Measurements from ENCODE around the gene POLR3C. TPM values are rescaled to one million over a fixed set of nuclear protein-coding genes. Genes with fewer than 3 reads are reported as not detected.
A peak's percentile ranks its signal among the peaks of the same experiment; 100 is the strongest.

POLR3C gene
- total and polyA plus RNA-seq, 11 donors: 5.9 to 22.4 (median 15.1) TPM

GRCh38 chr1:145893306-145894055 is 69.5 kb downstream of the POLR3C start:
- no peak for TF ChIP-seq CTCF (IDR thresholded peaks at IDR 0.05)
- no peak for TF ChIP-seq POLR2A (IDR thresholded peaks at IDR 0.05)
- intact Hi-C loops (cut with DNase I): loop anchor here in 9 of 10 donors (2.0 to 10.0 kb wide), 6 partner anchors 15 to 121 kb away; partner anchors contain the start of gene ITGA10 (in 1 of the 9)

More at GRCh38 chr1:145893306-145894055, 69.5 kb downstream of the POLR3C start:
- H3K9me3 ChIP-seq: no peaks in the 10 kb centered on the region
- ATAC-seq (no peak), DNase-seq (no peak)
- no peaks in the 10 kb centered on the region for H3K36me3 ChIP-seq
- H3K27ac ChIP-seq: peak overlapping the region in 10 of 12 donors; percentile 77 to 91 (median 83)
- 91 to 94% (median 93%) methylated on average over 7 of the region's 7 CpGs for WGBS, 4 donors
- H3K27me3 ChIP-seq: no peaks in the 10 kb centered on the region
- peaks cover 3 to 29% (median 23%) of the 10 kb centered on the region in 12 donors for H3K4me1 ChIP-seq
- H3K4me3 ChIP-seq: no peak overlapping the region

Small RNAs within 50 kb of the gene (microRNA-seq; reads per million reads assigned to microRNA genes)
- gene MIR6736: 0 to 0.21 (median 0.03) reads per million in 4 donors

Other genes starting within 250 kb of the POLR3C start
- 10 to 100 TPM in 6 of 9 donors, 1 to 10 TPM in 3; 7.4 to 16.1 (median 10.8) TPM for gene GPR89A, start 216.2 kb upstream of the POLR3C start, total RNA-seq
- 10 to 100 TPM in 1 of 2 donors, 1 to 10 TPM in 1; 6.2 to 17.1 TPM for gene GPR89A, start 216.2 kb upstream of the POLR3C start, polyA plus RNA-seq
- gene PDZK1, start 116.8 kb upstream of the POLR3C start, total RNA-seq: under 1 TPM in 3 of 9 donors, not detected in 6; 0.20 to 0.25 (median 0.20) TPM
- gene PDZK1, start 116.8 kb upstream of the POLR3C start, polyA plus RNA-seq: under 1 TPM; 0.07 to 0.57 TPM
- under 1 TPM in 2 of 9 donors, not detected in 7; 0.64 to 0.79 TPM for gene CD160, start 104.7 kb upstream of the POLR3C start, total RNA-seq
- gene CD160, start 104.7 kb upstream of the POLR3C start, polyA plus RNA-seq: not detected
- gene RNF115, start 105 bp upstream of the POLR3C start, total RNA-seq: 10 to 100 TPM; 41.4 to 76.5 (median 52.0) TPM
- gene RNF115, start 105 bp upstream of the POLR3C start, polyA plus RNA-seq: 10 to 100 TPM; 20.5 to 29.4 TPM
- 10 to 100 TPM in 1 of 9 donors, 1 to 10 TPM in 8; 1.7 to 10.9 (median 4.3) TPM for gene NUDT17, start 21.4 kb downstream of the POLR3C start, total RNA-seq
- 1 to 10 TPM in 1 of 2 donors, under 1 TPM in 1; 0.71 to 3.4 TPM for gene NUDT17, start 21.4 kb downstream of the POLR3C start, polyA plus RNA-seq
- 10 to 100 TPM; 14.2 to 25.8 (median 15.6) TPM for gene PIAS3, start 34.9 kb downstream of the POLR3C start, total RNA-seq
- gene PIAS3, start 34.9 kb downstream of the POLR3C start, polyA plus RNA-seq: 10 to 100 TPM; 14.2 to 31.0 TPM
- 1 to 10 TPM in 2 of 9 donors, under 1 TPM in 7; 0.29 to 1.4 (median 0.51) TPM for gene ANKRD35, start 61.7 kb downstream of the POLR3C start, total RNA-seq
- 1 to 10 TPM in 1 of 2 donors, under 1 TPM in 1; 0.50 to 1.5 TPM for gene ANKRD35, start 61.7 kb downstream of the POLR3C start, polyA plus RNA-seq
- 1 to 10 TPM in 7 of 9 donors, under 1 TPM in 2; 0.81 to 5.4 (median 1.3) TPM for gene ITGA10, start 85.8 kb downstream of the POLR3C start, total RNA-seq
- gene ITGA10, start 85.8 kb downstream of the POLR3C start, polyA plus RNA-seq: 1 to 10 TPM; 2.4 to 2.6 TPM
- 10 to 100 TPM; 17.7 to 27.5 (median 24.5) TPM for gene PEX11B, start 94.5 kb downstream of the POLR3C start, total RNA-seq
- gene PEX11B, start 94.5 kb downstream of the POLR3C start, polyA plus RNA-seq: 10 to 100 TPM; 19.6 to 29.8 TPM
- gene RBM8A, start 103.3 kb downstream of the POLR3C start, total RNA-seq: 100 to 1,000 TPM in 1 of 9 donors, 10 to 100 TPM in 8; 58.7 to 100 (median 75.7) TPM
- gene RBM8A, start 103.3 kb downstream of the POLR3C start, polyA plus RNA-seq: 100 to 1,000 TPM in 1 of 2 donors, 10 to 100 TPM in 1; 57.9 to 186 TPM
- gene LIX1L, start 133.8 kb downstream of the POLR3C start, total RNA-seq: 10 to 100 TPM; 21.7 to 31.5 (median 26.4) TPM
- 10 to 100 TPM in 1 of 2 donors, 1 to 10 TPM in 1; 7.0 to 13.4 TPM for gene LIX1L, start 133.8 kb downstream of the POLR3C start, polyA plus RNA-seq
- 1 to 10 TPM; 1.0 to 3.5 (median 1.7) TPM for gene ANKRD34A, start 140.4 kb downstream of the POLR3C start, total RNA-seq
- 1 to 10 TPM in 1 of 2 donors, under 1 TPM in 1; 0.65 to 1.9 TPM for gene ANKRD34A, start 140.4 kb downstream of the POLR3C start, polyA plus RNA-seq
- gene POLR3GL, start 140.5 kb downstream of the POLR3C start, total RNA-seq: 10 to 100 TPM; 30.2 to 45.7 (median 36.0) TPM
- gene POLR3GL, start 140.5 kb downstream of the POLR3C start, polyA plus RNA-seq: 10 to 100 TPM; 45.8 to 69.4 TPM
- 1,000 to 10,000 TPM in 4 of 9 donors, 100 to 1,000 TPM in 5; 489 to 1,925 (median 1,000) TPM for gene TXNIP, start 172.4 kb downstream of the POLR3C start, total RNA-seq
- gene TXNIP, start 172.4 kb downstream of the POLR3C start, polyA plus RNA-seq: 100 to 1,000 TPM; 222 to 597 TPM
- 100 to 1,000 TPM in 3 of 9 donors, 10 to 100 TPM in 6; 21.8 to 125 (median 79.5) TPM for gene HJV, start 197.5 kb downstream of the POLR3C start, total RNA-seq
- 10 to 100 TPM in 1 of 2 donors, under 1 TPM in 1; 0.62 to 37.7 TPM for gene HJV, start 197.5 kb downstream of the POLR3C start, polyA plus RNA-seq

All from heart left ventricle (tissue), 16 donors.